Left lobe of liver (tissue), 2 donors: ENCODE results near the gene PMFBP1. TPM values are rescaled to one million over a fixed set of nuclear protein-coding genes. Genes with fewer than 3 reads are reported as not detected.

ENCODE experiments used
- ATAC-seq: fragments of 200-7000 bp; cut with Tn5 transposase; one replicate; pipeline ENCODE4 v1.9.1; 2020; ENCODE audit warnings: mild to moderate bottlenecking, moderate library complexity
- DNase-seq: peaks from one replicate; pipeline ENCODE4 v3.0.0-alpha.2; 2020; ENCODE audit warnings: low spot score
- total RNA-seq: library from RNA; stranded (reverse); gene quantifications from one replicate; pipeline ENCODE4 v1.2.1, GENCODE V29; 2021
- donor health status: DM: no; HTN: no; CAD: no; lungs with moderate emphysema.
- donor health status: DM: no; HTN: yes; CAD: no.

The PMFBP1 gene
- total RNA-seq = 0.48 TPM

DNA sequence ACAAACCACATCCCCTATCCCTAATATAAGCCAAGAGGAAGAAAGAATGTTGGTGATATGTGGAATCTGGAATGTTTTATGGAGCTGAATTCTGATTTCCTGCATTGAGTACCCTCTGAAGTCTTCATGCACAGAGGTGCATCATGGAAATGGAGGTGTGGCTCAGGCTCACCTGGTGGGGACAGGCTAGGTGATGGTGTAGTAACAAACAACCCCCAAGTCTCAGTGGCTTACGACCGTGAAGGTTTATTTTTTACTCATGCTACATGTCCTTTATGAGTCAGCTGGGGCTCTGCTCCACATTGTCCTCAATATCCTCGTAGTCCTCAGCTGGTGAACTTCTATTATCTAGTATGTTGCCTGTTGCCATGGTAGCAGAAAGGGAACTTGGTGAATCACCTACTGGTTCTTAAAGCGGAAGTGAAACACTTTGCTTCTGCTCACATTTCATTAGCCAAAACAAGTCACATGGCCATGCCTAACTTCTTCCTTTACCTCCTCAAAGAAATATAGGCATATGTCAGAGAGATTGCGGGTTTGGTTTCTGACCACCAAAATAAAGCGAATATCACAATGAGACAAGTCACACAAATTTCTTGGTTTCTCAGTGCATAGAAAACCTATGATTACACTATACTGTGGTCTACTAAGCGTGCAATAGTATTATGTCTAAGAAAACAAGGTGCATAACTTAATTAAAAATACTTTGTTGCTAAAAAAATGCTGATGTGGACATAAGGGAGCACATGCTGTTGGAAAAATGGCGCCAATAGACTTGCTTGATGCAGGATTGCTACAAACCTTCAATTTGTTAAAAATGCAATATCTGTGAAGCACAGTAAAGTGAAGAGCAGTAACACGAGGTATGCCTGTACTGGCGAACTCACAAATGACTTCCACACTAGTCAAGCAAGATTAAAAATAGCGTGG is at the start of gene PMFBP1:
Gene PMFBP1, minus strand, starts transcription at position 51 of the 930 bp plus-strand sequence. CDS start 947 bp downstream, outside the sequence.
- ATAC-seq (peak; percentile 36), DNase-seq (no peak)

DNA sequence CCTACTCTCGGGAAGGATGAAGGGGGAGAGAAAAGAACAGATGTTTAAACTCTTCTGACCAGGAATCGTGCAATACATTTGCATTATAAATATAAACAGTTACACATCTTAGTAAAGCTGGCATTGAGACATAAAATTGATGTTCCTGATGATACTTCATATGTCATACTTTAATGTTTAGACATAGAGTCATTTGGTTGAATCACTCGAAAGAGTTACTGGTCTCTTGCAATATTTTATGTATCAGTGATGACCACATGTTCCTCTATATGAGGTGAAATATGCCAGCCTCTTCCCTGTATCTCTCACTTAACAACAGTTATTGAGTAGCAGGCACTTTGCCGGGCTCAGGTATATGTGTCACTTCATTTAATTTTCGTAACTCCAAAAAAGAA is 49.7 kb upstream of the PMFBP1 start:
- ATAC-seq (no peak), DNase-seq (no peak)

DNA sequence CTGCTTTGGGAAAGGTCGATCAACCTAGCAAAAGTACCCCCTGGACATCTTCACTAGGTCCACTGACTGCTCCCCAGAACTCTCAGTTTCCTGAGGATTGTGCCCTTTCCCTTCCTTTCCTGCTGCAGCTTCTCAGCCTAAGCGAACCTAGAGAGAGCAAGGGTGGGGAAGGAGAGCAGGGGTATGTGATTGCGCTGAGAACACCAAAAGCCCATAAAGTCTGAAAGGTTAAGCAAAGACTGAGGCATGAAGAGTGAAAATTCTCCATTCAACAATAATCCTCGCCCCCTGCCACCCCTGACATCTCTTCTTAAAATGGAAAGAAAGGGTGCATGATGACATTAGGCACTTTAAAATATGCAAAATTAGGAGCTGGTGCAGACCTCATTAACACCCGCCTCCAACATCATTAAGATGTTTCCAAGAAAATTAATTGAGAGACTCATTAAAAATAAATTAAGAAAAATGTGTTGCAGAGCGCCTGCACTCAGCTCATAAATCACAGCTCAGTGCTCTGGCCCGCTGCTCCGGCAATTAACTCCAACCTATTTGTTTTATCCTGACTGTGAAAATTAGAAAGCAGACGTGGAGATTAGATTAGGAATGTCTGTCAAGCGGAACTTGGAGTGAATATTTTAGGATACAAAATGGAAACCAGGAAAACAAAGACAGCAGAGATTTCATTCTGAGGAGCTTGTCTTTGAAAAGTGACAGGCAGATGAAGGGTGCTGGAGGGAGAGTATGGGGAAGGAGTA is 49.1 kb upstream of the PMFBP1 start:
- DNase-seq (no peak), ATAC-seq (no peak)

DNA sequence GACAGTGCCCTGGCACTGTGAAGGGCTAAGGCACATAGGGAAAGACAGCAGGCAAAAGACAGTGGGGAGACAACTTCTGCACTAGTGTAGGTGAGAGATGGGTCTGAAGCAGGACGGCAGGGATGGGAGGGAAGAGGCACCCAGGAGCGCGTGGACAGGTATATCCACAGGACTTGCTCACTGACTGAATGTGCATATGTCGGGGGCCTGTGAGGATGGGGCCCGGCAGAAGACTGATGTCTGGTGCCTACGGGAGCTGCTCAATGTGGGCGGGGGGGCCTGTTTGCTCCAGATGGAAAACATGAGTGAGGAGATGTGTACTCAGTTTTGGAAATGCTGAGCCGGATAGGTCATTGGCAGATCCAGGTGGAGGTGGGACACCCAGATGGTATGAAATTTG is 47.3 kb upstream of the PMFBP1 start:
- DNase-seq (no peak), ATAC-seq (no peak)

DNA sequence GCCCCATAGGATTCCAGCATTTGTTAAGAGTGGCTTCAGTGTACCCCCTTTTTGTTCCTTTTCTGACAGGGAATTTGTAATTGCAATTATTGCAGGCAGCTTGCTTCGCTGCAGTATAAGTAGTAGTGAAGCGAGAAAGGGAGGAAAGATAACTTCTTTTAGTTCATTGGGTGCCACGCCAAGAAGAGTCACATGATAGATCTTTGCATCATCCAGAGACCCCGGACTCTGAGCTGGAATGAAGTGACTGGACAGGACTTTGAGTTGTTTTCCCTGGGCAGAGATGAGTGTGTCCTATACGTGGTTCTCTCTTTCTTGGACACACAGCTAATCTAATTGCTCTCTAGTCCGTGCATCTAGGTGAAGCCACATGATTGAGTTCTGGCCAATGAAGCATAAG is 44.8 kb upstream of the PMFBP1 start:
- no peak for ATAC-seq
- DNase-seq = no peak

- DNase-seq = no peak
- ATAC-seq = no peak
Measured at GRCh38 chr16:72214821-72215220, 42.9 kb upstream of the PMFBP1 start.

- ATAC-seq (no peak), DNase-seq (no peak)
Measured at GRCh38 chr16:72211110-72211509, 39.2 kb upstream of the PMFBP1 start.

- no peak for ATAC-seq
- no peak for DNase-seq
Measured at GRCh38 chr16:72210555-72210954, 38.6 kb upstream of the PMFBP1 start.

GRCh38 chr16:72210072-72210471 is 38.1 kb upstream of the PMFBP1 start:
- ATAC-seq (no peak), DNase-seq (no peak)

GRCh38 chr16:72206299-72206698 is 34.3 kb upstream of the PMFBP1 start:
- ATAC-seq = no peak
- no peak for DNase-seq

DNA sequence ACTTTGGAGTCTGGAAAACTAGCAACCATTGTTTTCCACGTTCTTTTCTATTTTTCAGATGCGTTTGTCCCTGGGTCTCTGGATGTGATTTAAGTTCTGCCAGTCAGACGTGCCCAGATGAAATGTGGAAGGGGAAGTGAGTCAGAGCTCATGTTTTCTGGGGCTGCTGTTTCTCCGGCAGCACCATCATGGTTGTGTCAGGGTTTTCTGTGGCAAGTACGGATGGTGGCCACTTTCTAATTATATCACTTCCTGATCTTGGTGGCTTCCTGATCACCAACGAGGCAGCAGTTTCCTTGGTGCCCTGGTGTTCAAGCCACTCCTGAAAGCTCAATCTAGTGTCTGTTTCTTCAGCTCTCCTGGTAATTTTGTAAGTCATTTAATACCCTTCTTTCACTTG is 31.4 kb upstream of the PMFBP1 start:
- DNase-seq = no peak
- ATAC-seq = no peak

DNA sequence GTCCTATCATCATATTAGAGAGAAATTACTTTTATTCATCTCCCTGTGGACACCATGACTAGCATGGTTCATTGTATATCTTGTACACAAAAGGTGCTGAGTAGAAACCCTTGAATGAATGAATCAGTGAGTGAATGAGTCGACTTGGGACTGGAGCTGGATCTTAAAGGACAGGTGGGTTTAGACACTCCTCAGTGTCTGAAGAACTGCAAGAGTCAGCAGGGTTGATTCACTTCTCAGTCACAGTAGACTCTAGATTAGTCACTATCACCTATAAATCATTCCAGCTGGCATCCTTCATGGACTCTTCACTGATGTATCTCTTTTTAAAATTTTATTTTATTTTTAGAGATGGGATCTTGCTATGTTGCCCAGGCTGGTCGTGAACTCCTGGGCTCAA is 30.1 kb upstream of the PMFBP1 start:
- no peak for DNase-seq
- ATAC-seq = no peak

DNA sequence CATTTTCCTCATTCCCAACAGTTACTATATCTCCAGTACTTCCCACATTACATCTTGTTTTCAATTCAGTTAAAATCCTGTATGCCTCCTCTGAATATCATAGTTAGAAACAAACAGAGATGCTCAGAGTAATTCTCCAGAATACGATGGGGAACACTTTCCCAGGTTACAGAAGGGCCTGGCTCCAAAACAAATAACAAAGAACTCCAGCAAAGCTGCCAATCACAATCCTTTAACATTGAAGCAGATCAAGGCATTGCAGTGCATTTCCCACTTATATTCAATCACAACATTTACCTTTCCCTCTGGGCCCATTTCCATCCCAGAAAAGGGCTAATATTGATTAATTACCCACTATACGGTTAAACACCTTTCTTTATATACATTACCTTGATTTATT is 29.4 kb upstream of the PMFBP1 start:
- ATAC-seq = no peak
- DNase-seq = no peak

GRCh38 chr16:72199761-72200337 is 27.9 kb upstream of the PMFBP1 start:
- ATAC-seq = no peak
- DNase-seq = no peak

DNA sequence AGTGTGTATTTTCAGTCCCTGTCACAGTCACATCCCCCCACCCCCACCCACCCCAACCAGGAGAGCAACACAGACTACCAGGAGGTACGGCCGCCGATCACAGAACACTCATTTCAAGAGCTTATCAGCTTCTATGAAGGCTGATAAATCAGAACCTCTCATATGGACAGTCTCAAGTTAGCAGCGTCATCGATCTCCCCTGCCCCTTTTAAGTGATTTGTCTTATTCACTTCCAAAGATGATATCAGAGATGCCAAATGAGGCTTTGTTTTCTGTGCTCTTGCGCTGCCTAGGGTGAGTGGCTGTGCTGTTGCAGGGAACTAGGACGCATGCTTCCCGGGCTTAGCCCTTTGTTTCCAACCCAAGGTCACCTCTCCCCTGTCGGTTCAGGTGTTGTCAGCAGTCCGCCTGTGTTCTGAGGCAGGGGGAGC is 26.8 kb upstream of the PMFBP1 start:
- no peak for DNase-seq
- ATAC-seq = no peak

GRCh38 chr16:72198021-72198711 is 26.2 kb upstream of the PMFBP1 start:
- DNase-seq = no peak
- no peak for ATAC-seq

GRCh38 chr16:72197545-72197944 is 25.6 kb upstream of the PMFBP1 start:
- ATAC-seq (no peak), DNase-seq (no peak)

- ATAC-seq (no peak), DNase-seq (no peak)
Measured at GRCh38 chr16:72195609-72196008, 23.7 kb upstream of the PMFBP1 start.

DNA sequence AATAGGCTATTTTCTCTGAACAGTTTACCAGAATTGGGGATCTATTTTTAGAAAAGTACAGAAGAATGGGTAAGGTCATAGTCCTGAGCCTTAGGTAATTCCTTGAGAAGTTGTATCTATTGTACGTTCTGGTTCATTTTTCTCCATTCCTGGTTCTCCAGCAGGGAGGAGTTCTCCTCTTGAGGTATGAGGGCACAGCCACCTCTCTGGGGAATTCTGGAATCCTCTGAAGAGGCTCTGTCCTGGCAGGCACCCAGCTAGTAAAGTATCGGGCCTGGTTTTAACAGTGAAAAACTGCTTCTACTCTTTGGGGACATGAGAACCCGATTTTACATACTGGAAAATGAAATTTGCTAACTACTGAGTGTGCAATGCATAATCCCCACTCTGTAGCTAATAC is 19.6 kb upstream of the PMFBP1 start:
- DNase-seq (no peak), ATAC-seq (no peak)

- DNase-seq = no peak
- ATAC-seq = no peak
Measured at GRCh38 chr16:72189865-72190371, 18.0 kb upstream of the PMFBP1 start.

GRCh38 chr16:72188541-72188940 is 16.6 kb upstream of the PMFBP1 start:
- DNase-seq = no peak
- no peak for ATAC-seq
